T1000 (cell line): ENCODE results near the gene KCNC1.

Experiments
- DNase-seq: peaks from one replicate; lab custom pipeline; 2025; ENCODE audit warnings: mixed read lengths; lab: John Stamatoyannopoulos, UW

KCNC1 gene

GRCh38 chr11:17738151-17738973 is 3.8 kb downstream of the KCNC1 start:
- no peak for DNase-seq

GRCh38 chr11:17739945-17740338 is 5.4 kb downstream of the KCNC1 start:
- DNase-seq, result no peak

- no peak for DNase-seq
These were observed 6.2 kb downstream of the KCNC1 start for GRCh38 chr11:17740649-17741235.

GRCh38 chr11:17741487-17741886 is 6.9 kb downstream of the KCNC1 start:
- DNase-seq, result no peak

GRCh38 chr11:17742019-17742418 is 7.4 kb downstream of the KCNC1 start:
- DNase-seq, result no peak

- DNase-seq, result no peak
These were observed 8.6 kb downstream of the KCNC1 start for GRCh38 chr11:17743026-17743807.

- DNase-seq, result no peak
These were observed 9.2 kb downstream of the KCNC1 start for GRCh38 chr11:17743808-17744119.

- DNase-seq, result no peak
These were observed 9.8 kb downstream of the KCNC1 start for GRCh38 chr11:17744151-17744940.

- no peak for DNase-seq
These were observed 10.6 kb downstream of the KCNC1 start for GRCh38 chr11:17745023-17745772.

GRCh38 chr11:17746096-17746495 is 11.5 kb downstream of the KCNC1 start:
- DNase-seq, result no peak

- no peak for DNase-seq
These were observed 12.8 kb downstream of the KCNC1 start for GRCh38 chr11:17747131-17747955.

GRCh38 chr11:17748044-17748443 is 13.5 kb downstream of the KCNC1 start:
- DNase-seq, result no peak

- no peak for DNase-seq
These were observed 14.5 kb downstream of the KCNC1 start for GRCh38 chr11:17748761-17749721.

- no peak for DNase-seq
These were observed 15.6 kb downstream of the KCNC1 start for GRCh38 chr11:17750013-17750800.

GRCh38 chr11:17750801-17751165 is 16.2 kb downstream of the KCNC1 start:
- DNase-seq, result no peak

GRCh38 chr11:17751558-17751957 is 17.0 kb downstream of the KCNC1 start:
- no peak for DNase-seq

- DNase-seq, result no peak
These were observed 17.6 kb downstream of the KCNC1 start for GRCh38 chr11:17752144-17752543.

GRCh38 chr11:17753153-17753552 is 18.6 kb downstream of the KCNC1 start:
- no peak for DNase-seq

GRCh38 chr11:17753641-17754040 is 19.1 kb downstream of the KCNC1 start:
- no peak for DNase-seq
